ENCODE results near the gene ELOF1.

ELOF1 gene

GRCh38 chr19:11528551-11529341, 30.3 kb downstream of the ELOF1 start, which contains the start of gene ECSIT:
Gene ECSIT, minus strand, starts transcription at chr19:11529134. Its CDS starts 9,964 bp downstream, at chr19:11519170.
- peaks cover 8% of the 10 kb centered on the region; the same call in 1 of the 2 replicates for H3K36me3 ChIP-seq (ENCODE audit: insufficient read depth, low read length)
- TF ChIP-seq CTCF (IDR thresholded peaks at IDR 0.05; ENCODE audit: borderline replicate concordance, extremely low read depth, low read length, poor library complexity, severe bottlenecking) (no peak), EZH2 (IDR thresholded peaks at IDR 0.05; ENCODE audit: borderline replicate concordance, low read depth, low read length, severe bottlenecking) (no peak)
- no peaks in the 10 kb centered on the region for H3K9me3 ChIP-seq (ENCODE audit: insufficient read depth, low read length, severe bottlenecking)
- peak; percentile 99 for ATAC-seq (ENCODE audit: insufficient read depth, low read depth)
- peak within 1 kb of the TSS; percentile 81 for H2AFZ ChIP-seq (ENCODE audit: low read depth, low read length)
- peak; percentile 97 for DNase-seq
- H3K4me1 ChIP-seq (ENCODE audit: insufficient read depth, low read length): peaks cover 23% of the 10 kb centered on the region
- H3K79me2 ChIP-seq (ENCODE audit: insufficient read depth, low read length): peaks cover 27% of the 10 kb centered on the region
- H3K27me3 ChIP-seq (ENCODE audit: insufficient read depth, low read length, poor library complexity): no peaks in the 10 kb centered on the region
- peak within 1 kb of the TSS; percentile 78 for H3K4me2 ChIP-seq (ENCODE audit: insufficient read depth, low read length)
- H3K4me3 ChIP-seq (ENCODE audit: low read depth in 1 of 2, low read length in 2 of 2): peak within 1 kb of the TSS; percentile 73 to 77
- no peaks in the 10 kb centered on the region for H4K20me1 ChIP-seq (ENCODE audit: insufficient read depth, low read length)
- H3K9ac ChIP-seq (ENCODE audit: low read depth, low read length): peak within 1 kb of the TSS; percentile 66
- H3K27ac ChIP-seq (ENCODE audit: low read length): peak within 1 kb of the TSS; percentile 77

- H2AFZ ChIP-seq (ENCODE audit: low read depth, low read length): no peak overlapping the region
- no peak overlapping the region for H3K9ac ChIP-seq (ENCODE audit: low read depth, low read length)
- H3K27me3 ChIP-seq (ENCODE audit: insufficient read depth, low read length, poor library complexity): no peaks in the 10 kb centered on the region
- H3K36me3 ChIP-seq (ENCODE audit: insufficient read depth, low read length): peaks cover 24% of the 10 kb centered on the region
- no peaks in the 10 kb centered on the region for H3K4me1 ChIP-seq (ENCODE audit: insufficient read depth, low read length)
- ATAC-seq (ENCODE audit: insufficient read depth, low read depth): no peak
- H3K9me3 ChIP-seq (ENCODE audit: insufficient read depth, low read length, severe bottlenecking): no peaks in the 10 kb centered on the region
- no peak for DNase-seq
- H3K4me3 ChIP-seq (ENCODE audit: low read depth in 1 of 2, low read length in 2 of 2): no peak overlapping the region
- H3K79me2 ChIP-seq (ENCODE audit: insufficient read depth, low read length): peaks cover 5% of the 10 kb centered on the region
- H3K27ac ChIP-seq (ENCODE audit: low read length): no peak overlapping the region
- no peak overlapping the region for H3K4me2 ChIP-seq (ENCODE audit: insufficient read depth, low read length)
- H4K20me1 ChIP-seq (ENCODE audit: insufficient read depth, low read length): peaks cover 5% of the 10 kb centered on the region
- TF ChIP-seq CTCF (IDR thresholded peaks at IDR 0.05; ENCODE audit: borderline replicate concordance, extremely low read depth, low read length, poor library complexity, severe bottlenecking): no peak
- no peak for TF ChIP-seq EZH2 (IDR thresholded peaks at IDR 0.05; ENCODE audit: borderline replicate concordance, low read depth, low read length, severe bottlenecking)
Observed at GRCh38 chr19:11519138-11519537, 39.9 kb downstream of the ELOF1 start.

DNA sequence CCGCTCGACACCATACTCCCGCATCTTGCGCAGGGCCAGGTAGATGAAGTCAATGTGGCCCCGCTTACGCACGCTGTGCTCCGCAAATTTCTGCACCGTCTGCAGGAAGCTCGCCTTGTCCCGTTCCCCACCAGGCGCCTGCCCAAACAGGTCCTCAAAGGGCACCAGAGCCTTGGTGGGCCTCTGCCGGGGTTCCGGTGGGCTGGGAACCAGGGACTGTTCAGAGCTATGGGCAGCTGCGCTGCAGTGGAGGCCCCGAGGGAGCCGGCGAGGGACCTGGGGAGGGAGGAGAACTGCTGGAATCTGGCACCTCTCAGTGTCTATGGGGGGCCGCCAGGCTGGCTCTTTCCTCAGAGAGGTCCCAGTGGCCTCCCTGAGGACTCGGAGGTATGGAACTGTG, 45.1 kb downstream of the ELOF1 start:
- Histone ChIP-seq H3K36me3 (ENCODE audit: insufficient read depth, low read length) (peaks cover 32% of the 10 kb centered on the region), H3K79me2 (ENCODE audit: insufficient read depth, low read length) (no peaks in the 10 kb centered on the region), H3K4me2 (ENCODE audit: insufficient read depth, low read length) (no peak overlapping the region), H3K27ac (ENCODE audit: low read length) (no peak overlapping the region), H3K9ac (ENCODE audit: low read depth, low read length) (no peak overlapping the region), H4K20me1 (ENCODE audit: insufficient read depth, low read length) (no peaks in the 10 kb centered on the region), H3K4me3 (ENCODE audit: low read depth in 1 of 2, low read length in 2 of 2) (no peak overlapping the region), H2AFZ (ENCODE audit: low read depth, low read length) (no peak overlapping the region), H3K4me1 (ENCODE audit: insufficient read depth, low read length) (no peaks in the 10 kb centered on the region), H3K27me3 (ENCODE audit: insufficient read depth, low read length, poor library complexity) (no peaks in the 10 kb centered on the region), H3K9me3 (ENCODE audit: insufficient read depth, low read length, severe bottlenecking) (no peaks in the 10 kb centered on the region)
- TF ChIP-seq EZH2 (IDR thresholded peaks at IDR 0.05; ENCODE audit: borderline replicate concordance, low read depth, low read length, severe bottlenecking) (no peak), CTCF (IDR thresholded peaks at IDR 0.05; ENCODE audit: borderline replicate concordance, extremely low read depth, low read length, poor library complexity, severe bottlenecking) (no peak)
- DNase-seq (no peak), ATAC-seq (ENCODE audit: insufficient read depth, low read depth) (no peak)

Measured in DND-41 (cell line).